Prostate gland (tissue), 2 donors: ENCODE measurements around the gene DEK.
"Not testable (repeated sequence)": the region's sequence is repeated elsewhere in the genome, so short reads cannot be mapped to it uniquely, and the experiment has no call there.

ENCODE experiments used
- CTCF ChIP-seq, 4 experiments: fragments of 200-600 bp in 2 of 4; fragments of 450-650 bp in 2 of 4; sonication (generic) in 2 of 4; IDR thresholded peaks; 1 replicate in 3 of 4; 2 replicates in 1 of 4; pipeline ENCODE4 v1.5.1; 2016 to 2019; ENCODE audit warnings: antibody characterized with exemption in 4 of 4, mild to moderate bottlenecking in 2 of 4, moderate library complexity in 2 of 4
- POLR2A ChIP-seq: fragments of 450-650 bp; IDR thresholded peaks from one replicate; pipeline ENCODE4 v1.6.1; 2016; ENCODE audit warnings: antibody characterized with exemption, mild to moderate bottlenecking

DNA sequence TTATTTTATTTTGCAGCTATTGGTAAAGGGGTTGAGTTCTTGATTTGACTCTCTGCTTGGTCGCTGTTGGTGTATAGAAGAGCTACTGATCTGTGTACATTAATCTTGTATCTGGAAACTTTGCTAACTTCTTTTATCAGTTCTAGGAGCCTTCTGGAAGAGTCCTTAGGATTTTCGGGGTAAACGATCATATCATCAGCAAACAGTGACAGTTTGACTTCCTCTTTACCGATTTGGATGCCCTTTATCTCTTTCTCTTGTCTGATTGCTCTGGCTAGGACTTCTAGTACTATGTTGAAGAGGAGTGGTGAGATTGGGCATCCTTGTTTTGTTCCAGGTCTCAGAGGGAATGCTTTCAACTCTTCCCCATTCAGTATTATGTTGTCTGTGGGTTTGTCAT lies 88.1 kb downstream of the DEK start:
- not testable (repeated sequence) for TF ChIP-seq CTCF (IDR thresholded peaks at IDR 0.05); POLR2A
